OCI-LY7 (cell line): ENCODE results near the gene GOLGA3. TPM values are rescaled to one million over a fixed set of nuclear protein-coding genes. Genes with fewer than 3 reads are reported as not detected.

Experiments used
- BruUV-seq: library from RNA; stranded (reverse); fragments of 400-500 nt; replicated peaks from 2 replicates; lab custom pipeline; 2021; lab: Mats Ljungman, UMichigan
- CTCF ChIA-PET: fragments of 300-600 bp; sonication (Branson Sonifier 250); formaldehyde crosslinking; loops from one replicate; lab custom pipeline; 2022; ENCODE audit warnings: antibody characterized with exemption; ENCODE audit not compliant: unreplicated experiment; lab: Charles Lee
- POLR2A ChIA-PET: fragments of 300-600 bp; sonication (Branson Sonifier 250); formaldehyde crosslinking; loops from one replicate; lab custom pipeline; 2022; ENCODE audit warnings: antibody characterized with exemption; lab: Charles Lee
- DNase-seq: peaks from one replicate; pipeline ENCODE4 v3.0.0-alpha.2; 2015; ENCODE audit warnings: low spot score
- H2AFZ ChIP-seq: fragments of 200-600 bp; sonication (generic), shearing (Covaris generic); 2 replicates; pipeline ENCODE4 v1.6.1; 2014; ENCODE audit warnings: mild to moderate bottlenecking, antibody characterized with exemption, low read length, moderate library complexity
- H3K27ac ChIP-seq: fragments of 200-600 bp; sonication (generic); 2 replicates; pipeline ENCODE4 v1.5.1; 2014; ENCODE audit warnings: mixed run types, low read depth, mild to moderate bottlenecking, moderate library complexity, low read length, inconsistent platforms; ENCODE audit not compliant: poor library complexity, severe bottlenecking
- H3K36me3 ChIP-seq: fragments of 200-600 bp; sonication (generic); 2 replicates; pipeline ENCODE4 v1.6.1; 2014; ENCODE audit warnings: mild to moderate bottlenecking, antibody characterized with exemption, low read length, moderate library complexity, mixed read lengths; ENCODE audit not compliant: insufficient read depth
- H3K4me1 ChIP-seq: fragments of 200-600 bp; sonication (generic); 2 replicates; pipeline ENCODE4 v1.5.1; 2014; ENCODE audit warnings: mild to moderate bottlenecking, low read length; ENCODE audit not compliant: insufficient read depth, poor library complexity, severe bottlenecking
- H3K4me2 ChIP-seq: fragments of 200-600 bp; sonication (generic); 2 replicates; pipeline ENCODE4 v1.6.1; 2014; ENCODE audit warnings: mild to moderate bottlenecking, low read length
- H3K4me3 ChIP-seq: fragments of 200-600 bp; sonication (generic); 2 replicates; pipeline ENCODE4 v1.5.1; 2014; ENCODE audit warnings: mild to moderate bottlenecking, low read depth, low read length; ENCODE audit not compliant: poor library complexity, severe bottlenecking
- H3K79me2 ChIP-seq: fragments of 200-600 bp; sonication (generic); 2 replicates; pipeline ENCODE4 v1.6.1; 2016; ENCODE audit warnings: low read depth, mild to moderate bottlenecking, low read length, moderate library complexity, mixed read lengths; ENCODE audit not compliant: insufficient read depth
- H3K9me2 ChIP-seq: fragments of 200-600 bp; sonication (generic); 2 replicates; pipeline ENCODE4 v1.6.1; 2016; ENCODE audit warnings: mild to moderate bottlenecking, low read length, mixed read lengths; ENCODE audit not compliant: insufficient read depth
- H3K9me3 ChIP-seq: fragments of 200-600 bp; sonication (generic); 2 replicates; pipeline ENCODE4 v1.6.1; 2014; ENCODE audit warnings: mild to moderate bottlenecking, mixed run types, low read length, mixed read lengths
- H4K20me1 ChIP-seq: fragments of 200-600 bp; sonication (generic); 2 replicates; pipeline ENCODE4 v1.6.1; 2014; ENCODE audit warnings: mild to moderate bottlenecking, antibody characterized with exemption, low read length, moderate library complexity, mixed read lengths; ENCODE audit not compliant: insufficient read depth
- CTCF ChIP-seq: fragments of 200-600 bp; sonication (generic); conservative IDR thresholded peaks from 2 replicates; pipeline ENCODE4 v1.5.1; 2014; ENCODE audit warnings: mild to moderate bottlenecking, antibody characterized with exemption, low read length, moderate library complexity, mixed read lengths
- EZH2phosphoT487 ChIP-seq: fragments of 200-600 bp; sonication (generic); IDR thresholded peaks from 2 replicates; pipeline ENCODE4 v1.6.1; 2018; ENCODE audit warnings: low read depth, borderline replicate concordance, mild to moderate bottlenecking, mixed run types, antibody characterized with exemption, low read length, moderate library complexity, mixed read lengths
- intact Hi-C: fragments of 100-400 bp; cut with micrococcal nuclease; formaldehyde crosslinking; loops from one replicate; pipeline ENCODE4 v1.10.0; 2022; ENCODE audit not compliant: unreplicated experiment
- total RNA-seq, 2 experiments: library from RNA; depleted of rRNA in 1 of 2; stranded (reverse); fragments of >200 nt in 1 of 2; shearing (Covaris generic) in 1 of 2; gene quantifications; 2 replicates each; pipeline ENCODE4 v1.2.3, GENCODE V29; 2014 to 2022

The GOLGA3 gene
- total RNA-seq, 2 experiments from 2014 or later, result 51.2 to 77.9 TPM

GRCh38 chr12:132852496-132852895, 23.8 kb upstream of the GOLGA3 start:
- ChIA-PET POLR2A (no interaction called here), CTCF (no interaction called here)
- TF ChIP-seq CTCF (no peak), EZH2phosphoT487 (no peak)
- H3K4me3 ChIP-seq, result no peak overlapping the region
- H3K27ac ChIP-seq, result no peak overlapping the region
- no peaks in the 10 kb centered on the region for H3K79me2 ChIP-seq
- H3K4me1 ChIP-seq, result no peaks in the 10 kb centered on the region
- no peaks in the 10 kb centered on the region for H4K20me1 ChIP-seq
- intact Hi-C loops, result no loop called here
- peaks cover 68% of the 10 kb centered on the region for H3K36me3 ChIP-seq
- no TSS peak for BruUV-seq
- H3K4me2 ChIP-seq, result no peak overlapping the region
- no peak overlapping the region for H2AFZ ChIP-seq
- H3K9me3 ChIP-seq, result no peaks in the 10 kb centered on the region
- no peak for DNase-seq
- H3K9me2 ChIP-seq, result no peaks in the 10 kb centered on the region

- peaks cover 69% of the 10 kb centered on the region for H3K36me3 ChIP-seq
- POLR2A ChIA-PET, result no interaction called here
- no peaks in the 10 kb centered on the region for H3K9me3 ChIP-seq
- intact Hi-C loops, result no loop called here
- TF ChIP-seq CTCF, result no peak
- no peak for TF ChIP-seq EZH2phosphoT487
- CTCF ChIA-PET, result no interaction called here
- H3K4me3 ChIP-seq, result no peak overlapping the region
- BruUV-seq, result no TSS peak
- no peak for DNase-seq
- H3K4me1 ChIP-seq, result no peaks in the 10 kb centered on the region
- no peak overlapping the region for H3K27ac ChIP-seq
- no peaks in the 10 kb centered on the region for H3K79me2 ChIP-seq
- no peak overlapping the region for H2AFZ ChIP-seq
- no peaks in the 10 kb centered on the region for H4K20me1 ChIP-seq
- H3K9me2 ChIP-seq, result no peaks in the 10 kb centered on the region
- no peak overlapping the region for H3K4me2 ChIP-seq
Observed at GRCh38 chr12:132851465-132851864, 22.8 kb upstream of the GOLGA3 start.

DNA sequence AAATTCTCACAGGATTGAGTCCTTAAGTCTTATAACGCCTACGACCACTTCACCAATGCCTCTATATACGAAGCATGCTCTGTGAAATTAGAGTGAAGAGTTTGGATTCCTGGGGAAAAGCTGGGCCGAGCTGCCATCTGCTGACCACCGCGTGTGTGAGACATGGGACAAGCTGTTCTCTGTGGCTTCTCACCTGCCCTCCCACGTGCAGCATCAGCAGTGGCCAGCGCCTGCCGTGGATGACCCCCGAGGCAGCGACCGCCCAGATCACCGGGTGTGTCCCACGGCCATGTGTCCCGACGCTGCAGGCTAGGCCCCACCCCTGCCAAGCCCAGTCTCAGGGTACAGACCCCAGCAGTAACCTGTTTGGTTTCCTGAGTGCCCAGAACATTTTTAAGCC, 21.6 kb upstream of the GOLGA3 start:
- Histone ChIP-seq H3K27ac (no peak overlapping the region), H4K20me1 (no peaks in the 10 kb centered on the region), H3K4me3 (no peak overlapping the region), H3K4me2 (no peak overlapping the region), H3K79me2 (no peaks in the 10 kb centered on the region), H3K9me3 (no peaks in the 10 kb centered on the region), H2AFZ (no peak overlapping the region), H3K9me2 (no peaks in the 10 kb centered on the region), H3K36me3 (peaks cover 68% of the 10 kb centered on the region), H3K4me1 (no peaks in the 10 kb centered on the region)
- ChIA-PET POLR2A (no interaction called here), CTCF (no interaction called here)
- intact Hi-C loops, result no loop called here
- BruUV-seq, result no TSS peak
- no peak for DNase-seq
- TF ChIP-seq EZH2phosphoT487, result no peak
- no peak for TF ChIP-seq CTCF
